Posterior cingulate gyrus (tissue), 11 donors: ENCODE data around the gene PLP2.

Source experiments
- DNase-seq, 10 donors: peaks; one replicate each; pipeline versions ENCODE4 v3.0.0 to v3.0.0-alpha.2; 2020 to 2021; ENCODE audit warnings: mixed read lengths in 3 of 10
- intact Hi-C: fragments of 100-400 bp; cut with DNase I; formaldehyde crosslinking; loops from one replicate; pipeline ENCODE4 v1.15.1; 2023

Gene PLP2

DNA sequence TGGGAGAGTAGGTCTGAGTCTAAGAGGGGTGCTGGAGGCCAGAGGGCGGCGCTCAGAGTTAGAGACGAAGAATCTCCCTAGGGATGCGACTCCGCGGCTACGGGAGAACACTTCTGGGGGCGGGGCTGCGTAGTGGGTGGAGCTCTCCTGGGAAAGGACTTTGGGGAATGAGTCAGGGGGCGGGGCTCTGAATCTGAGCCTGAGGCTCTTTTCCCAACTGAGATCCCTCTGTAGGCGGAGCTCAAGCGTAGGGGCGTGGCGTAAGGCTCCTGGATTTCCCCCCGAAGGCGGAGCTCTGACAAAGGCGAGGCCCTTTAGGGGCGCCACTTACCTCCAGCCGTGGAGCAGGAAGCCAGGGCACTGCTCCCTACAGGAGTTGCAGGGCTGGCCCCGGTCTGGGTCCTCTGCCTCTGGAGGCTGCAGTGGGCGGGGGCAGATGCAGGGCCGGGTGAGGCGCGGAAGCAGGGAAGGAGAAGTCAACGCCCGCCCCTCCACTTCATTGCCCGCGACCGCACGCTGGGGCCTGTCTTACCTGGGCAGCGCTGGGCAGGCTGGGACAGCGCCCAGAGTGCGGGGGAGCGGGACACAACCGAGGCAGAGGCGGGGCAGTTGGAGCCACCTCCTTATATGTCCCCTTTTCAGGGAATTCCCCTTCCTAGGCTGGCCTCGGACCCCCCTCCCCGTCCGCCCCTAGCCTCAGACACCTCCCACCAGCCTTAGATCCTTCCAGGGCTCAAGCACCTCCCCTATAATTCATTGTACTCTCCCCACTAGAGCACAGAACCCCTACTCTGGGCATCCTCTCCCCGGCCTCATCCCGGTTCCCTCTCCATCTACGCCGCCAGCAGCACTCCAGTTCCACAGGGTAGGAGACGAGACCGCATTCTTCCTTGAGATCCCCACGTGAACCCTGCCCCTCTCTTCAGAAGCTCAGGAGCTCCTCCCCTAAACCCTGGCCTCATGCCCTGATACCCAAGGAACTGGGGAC, 12.9 kb downstream of the PLP2 start:
- intact Hi-C loops = no loop called here
- DNase-seq = peak; percentile 45 to 94 (median 61)

GRCh38 chrX:49186125-49187027, 14.7 kb downstream of the PLP2 start, which contains the start of gene PRICKLE3:
Gene PRICKLE3 (minus strand): TSS chrX:49186373. CDS start chrX:49186297, 76 bp downstream.
- DNase-seq = peak in 6 of 10 donors; percentile 52 to 89 (median 71)
- intact Hi-C loops = no loop called here

DNA sequence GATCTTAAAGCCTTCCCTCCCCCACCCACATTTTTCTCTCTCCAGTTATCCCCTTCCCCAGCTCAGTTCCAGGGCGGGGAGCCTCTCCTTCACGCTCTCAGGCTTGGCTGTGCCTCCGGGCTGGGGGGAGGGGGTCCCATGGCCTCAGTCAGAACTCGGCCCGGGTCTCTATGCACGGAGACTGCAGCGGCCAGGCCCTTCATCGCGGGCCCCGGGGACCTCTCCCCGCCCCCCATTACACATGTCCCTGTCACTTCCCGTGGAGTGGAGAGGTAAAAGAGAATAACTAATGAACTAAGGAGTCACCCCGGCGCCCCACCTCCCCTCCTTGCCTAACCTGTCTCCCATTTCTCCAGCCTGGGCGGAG, 15.3 kb downstream of the PLP2 start:
- peak in 3 of 10 donors; percentile 35 to 80 (median 77) for DNase-seq
- intact Hi-C loops = no loop called here

DNA sequence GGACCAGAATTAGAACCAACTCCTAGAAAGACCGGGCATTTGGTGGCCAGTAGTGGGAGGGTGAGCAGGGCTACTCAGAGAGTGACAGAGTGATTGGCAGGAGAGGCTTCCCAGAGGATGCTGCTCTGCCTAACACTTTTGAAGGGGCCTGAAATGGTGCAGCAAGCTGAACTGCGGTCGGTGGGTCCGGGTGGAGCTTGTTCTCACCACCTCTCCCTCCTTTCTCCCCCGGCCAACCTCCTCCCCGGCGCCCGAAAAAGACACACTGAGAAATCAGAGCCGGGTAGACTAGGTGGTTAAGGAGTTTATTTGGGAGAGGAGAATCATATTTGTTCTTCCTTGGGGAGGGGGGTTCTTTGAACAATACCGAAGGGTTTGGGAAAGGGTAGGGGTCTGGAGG, 15.8 kb downstream of the PLP2 start:
- intact Hi-C loops = no loop called here
- DNase-seq = peak in 2 of 10 donors; percentile 66

GRCh38 chrX:49188468-49189076, 16.9 kb downstream of the PLP2 start:
- intact Hi-C loops = no loop called here
- peak in 1 of 10 donors; percentile 37 for DNase-seq

GRCh38 chrX:49189606-49190005, 17.9 kb downstream of the PLP2 start:
- DNase-seq = peak in 1 of 10 donors; percentile 27
- intact Hi-C loops = no loop called here

GRCh38 chrX:49190821-49191573, 19.3 kb downstream of the PLP2 start:
- DNase-seq = peak; percentile 82 to 98 (median 85)
- intact Hi-C loops = no loop called here

- no peak for DNase-seq
- intact Hi-C loops = loop anchor here (2.0 kb wide), 1 partner anchor 77 kb away; the partner anchor contains the start of gene PPP1R3F
These were observed 19.9 kb downstream of the PLP2 start for GRCh38 chrX:49191574-49192011.

DNA sequence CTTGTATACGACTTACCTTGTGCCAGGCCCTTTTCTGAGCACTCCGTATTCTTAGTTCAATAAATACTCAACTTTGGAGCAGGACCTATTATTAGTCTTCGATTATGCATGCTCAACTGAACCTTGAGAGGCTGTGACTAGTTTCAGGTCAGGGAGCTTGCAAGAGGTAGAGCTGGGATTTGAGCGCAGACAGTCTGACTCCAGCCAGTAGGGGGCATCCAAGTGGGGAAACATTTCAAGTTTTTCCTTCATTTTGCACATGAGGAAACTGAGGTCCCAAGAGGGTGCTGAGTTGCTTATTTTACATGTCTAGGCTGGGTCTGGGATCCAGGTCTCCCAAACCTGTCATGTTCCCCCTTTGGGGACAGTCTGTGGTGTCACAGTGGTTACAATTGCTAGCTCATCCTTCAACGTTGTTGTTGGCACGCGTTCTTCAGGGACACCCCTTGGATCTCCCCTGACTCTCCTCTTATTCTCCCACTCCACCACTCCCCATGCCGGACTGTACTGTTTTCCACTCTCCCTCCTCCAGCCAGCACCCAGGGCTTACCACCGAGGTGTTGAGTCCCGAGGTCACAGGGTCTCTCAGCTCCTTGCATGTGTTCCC, 21.1 kb downstream of the PLP2 start:
- intact Hi-C loops = loop anchor here (2.0 kb wide), 1 partner anchor 76 kb away; the partner anchor contains the start of gene PPP1R3F
- peak in 2 of 10 donors; percentile 70 to 83 for DNase-seq

DNA sequence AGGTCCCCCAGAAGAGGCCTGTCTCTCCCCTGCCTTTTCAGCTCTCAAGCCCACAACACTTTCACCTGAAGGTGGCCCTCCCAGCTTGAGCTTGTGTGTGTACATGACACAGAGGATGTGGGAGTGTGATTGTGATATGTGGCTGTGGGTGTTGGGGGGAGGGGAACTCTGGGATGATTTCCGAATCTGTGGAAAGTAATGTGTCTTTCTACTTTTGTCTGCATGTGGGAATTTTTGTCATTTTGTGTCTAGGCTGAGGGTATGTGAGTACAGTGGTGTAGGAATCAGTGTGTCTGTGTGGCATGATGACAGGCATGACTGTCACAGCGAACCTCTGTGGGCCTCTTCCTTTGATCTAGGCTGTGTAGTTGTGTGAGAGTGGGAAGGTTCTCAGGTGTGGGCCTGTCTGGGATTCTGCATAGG, 21.9 kb downstream of the PLP2 start:
- DNase-seq = peak in 1 of 10 donors; percentile 41
- intact Hi-C loops = loop anchor here (2.0 kb wide), 1 partner anchor 75 kb away; the partner anchor contains the start of gene PPP1R3F

DNA sequence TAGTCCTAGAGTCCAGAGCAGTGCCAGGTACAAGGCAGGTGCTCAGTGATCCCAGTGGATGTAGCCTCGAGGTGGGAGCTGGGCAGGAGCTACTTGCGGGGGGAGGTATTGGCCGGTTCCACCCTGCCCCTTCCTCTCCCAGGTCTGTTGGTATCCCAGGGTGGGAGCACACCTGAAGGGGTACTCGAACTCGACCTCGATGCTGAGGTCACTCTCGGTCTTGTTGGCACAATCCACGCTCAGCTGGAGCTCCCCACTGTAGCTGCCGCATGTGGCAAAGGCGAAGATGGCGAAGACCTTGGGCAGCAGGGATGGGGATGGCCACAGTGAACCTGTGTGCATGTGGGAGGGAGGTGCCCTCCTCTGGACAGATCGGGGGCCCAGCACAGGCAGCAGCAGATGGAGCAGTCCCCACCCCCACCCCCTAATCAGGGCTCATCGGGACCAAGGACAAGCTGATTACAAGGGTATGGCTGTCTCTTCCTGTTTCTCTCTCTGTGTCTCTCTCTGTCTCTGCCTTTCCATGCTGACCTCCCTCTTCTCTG, 25.9 kb downstream of the PLP2 start:
- peak in 1 of 10 donors; percentile 49 for DNase-seq
- intact Hi-C loops = no loop called here

- peak in 2 of 10 donors; percentile 34 to 59 for DNase-seq
- intact Hi-C loops = no loop called here
These were observed 27.0 kb downstream of the PLP2 start for GRCh38 chrX:49198540-49199314.

DNA sequence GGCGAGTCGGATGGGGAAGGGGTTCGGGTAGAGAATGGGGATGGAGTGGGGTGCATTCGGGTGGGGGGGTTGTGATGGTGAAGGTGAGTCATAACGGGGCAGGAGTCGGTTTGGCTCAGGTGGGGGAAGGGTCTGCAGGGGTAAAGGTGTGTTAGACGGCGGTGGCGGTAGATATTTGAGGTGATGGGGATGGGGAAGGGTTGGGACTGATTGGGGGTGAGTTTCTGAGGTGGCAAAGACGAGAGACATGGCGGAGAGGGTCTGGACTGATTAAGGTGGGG, 27.6 kb downstream of the PLP2 start:
- peak in 1 of 10 donors; percentile 50 for DNase-seq
- intact Hi-C loops = no loop called here

DNA sequence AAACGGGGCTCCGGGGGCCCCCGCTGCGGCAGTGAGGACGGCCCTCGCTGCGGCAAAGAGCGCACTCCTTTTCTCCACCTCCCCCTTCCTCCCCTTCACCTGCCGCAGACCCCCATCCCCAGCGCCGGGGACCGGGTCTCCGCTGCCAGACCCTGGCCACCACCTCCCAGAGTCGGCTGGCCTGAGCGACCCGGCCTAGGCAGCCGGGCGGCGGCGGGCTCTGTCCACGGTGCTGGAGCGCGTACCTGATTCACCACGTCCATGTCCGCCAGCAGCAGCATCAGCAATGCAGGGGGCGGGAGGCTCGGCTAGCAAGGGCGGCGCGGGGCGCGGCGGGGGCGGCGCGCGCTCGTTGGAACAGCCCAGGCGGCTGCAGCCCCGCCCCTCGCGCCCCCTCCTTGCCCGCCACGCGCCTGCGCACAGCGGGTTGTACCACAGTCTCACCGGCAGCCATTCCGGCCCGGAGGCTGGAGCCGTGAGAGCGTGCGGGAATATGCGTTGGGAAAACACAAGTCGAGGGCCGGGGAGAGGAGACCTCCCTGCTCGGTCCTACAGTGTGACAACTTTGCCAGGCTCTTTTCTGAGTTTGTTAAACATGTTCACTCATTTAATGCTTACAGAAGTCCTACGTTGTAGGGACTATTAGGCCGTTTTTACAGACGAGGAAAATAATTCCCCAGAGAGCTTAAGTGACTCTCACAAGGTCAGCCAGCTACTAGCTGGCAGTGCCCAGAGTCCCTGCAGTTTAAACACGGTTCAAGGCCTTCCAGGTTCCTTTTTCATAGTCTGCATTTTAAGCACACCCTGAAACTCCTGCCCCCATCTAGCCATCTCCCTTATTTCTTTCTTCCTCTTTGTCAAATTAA, 28.4 kb downstream of the PLP2 start, which contains the start of gene SYP:
Gene SYP, minus strand, starts transcription at position 288 of the 866 bp plus-strand sequence. Its CDS starts 7 bp downstream, at position 281.
- DNase-seq = peak; percentile 82 to 98 (median 85)
- intact Hi-C loops = no loop called here

GRCh38 chrX:49202022-49202421, 30.3 kb downstream of the PLP2 start:
- no peak for DNase-seq
- intact Hi-C loops = no loop called here

DNA sequence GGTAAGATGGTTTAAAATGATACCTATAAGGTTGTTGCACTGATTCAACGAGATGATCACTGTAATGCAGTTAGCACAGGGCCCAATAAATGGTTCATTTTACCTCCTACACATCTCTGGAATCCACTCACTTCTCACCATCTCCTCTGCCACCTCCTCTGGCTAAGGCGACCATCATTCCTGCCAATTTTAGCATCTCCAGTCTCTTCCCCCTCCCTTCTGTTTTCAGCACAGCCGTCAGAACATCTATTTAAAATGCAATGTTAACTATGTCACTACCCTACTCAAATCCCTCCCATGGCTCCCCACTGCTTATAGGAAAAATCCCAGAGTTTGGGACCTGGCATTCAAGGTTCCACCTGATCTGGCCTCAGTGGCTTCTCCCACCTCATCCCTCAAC, 31.8 kb downstream of the PLP2 start:
- peak in 1 of 10 donors; percentile 14 for DNase-seq
- intact Hi-C loops = no loop called here

- intact Hi-C loops = no loop called here
- peak in 2 of 10 donors; percentile 66 to 79 for DNase-seq
These were observed 32.3 kb downstream of the PLP2 start for GRCh38 chrX:49204017-49204416.
